Chondrocyte (in vitro differentiated cells): Measurements from ENCODE around the gene GIPC2. TPM values are rescaled to one million over a fixed set of nuclear protein-coding genes. Genes with fewer than 3 reads are reported as not detected.
"Not testable (repeated sequence)": the region's sequence is repeated elsewhere in the genome, so short reads cannot be mapped to it uniquely, and the experiment has no call there.

Experiments used
- DNase-seq: peaks from one replicate; pipeline ENCODE4 v3.0.0; 2021; ENCODE audit warnings: mixed read lengths, low spot score
- H3K27ac Mint-ChIP-seq: one replicate; pipeline ENCODE4 v1.8.0; 2021; ENCODE audit warnings: mild to moderate bottlenecking, moderate library complexity, mixed read lengths; ENCODE audit not compliant: unreplicated experiment
- H3K27me3 Mint-ChIP-seq: 2 replicates; pipeline ENCODE4 v1.8.0; 2021; ENCODE audit warnings: low read depth, mixed read lengths
- H3K36me3 Mint-ChIP-seq: 2 replicates; pipeline ENCODE4 v1.8.0; 2021; ENCODE audit warnings: low read depth, mixed read lengths
- H3K4me1 Mint-ChIP-seq: 2 replicates; pipeline ENCODE4 v1.8.0; 2021; ENCODE audit warnings: low read depth, mild to moderate bottlenecking, mixed read lengths
- H3K4me3 Mint-ChIP-seq: one replicate; pipeline ENCODE4 v1.8.0; 2021; ENCODE audit warnings: mild to moderate bottlenecking, moderate library complexity, mixed read lengths; ENCODE audit not compliant: unreplicated experiment
- H3K9me3 Mint-ChIP-seq: 2 replicates; pipeline ENCODE4 v1.8.0; 2021; ENCODE audit warnings: low read depth, mixed read lengths
- long read RNA-seq: library from polyadenylated mRNA; stranded (forward); transcript quantifications from one replicate; pipeline ENCODE4 v2.0.0, GENCODE V29; 2021
- total RNA-seq: library from RNA; stranded (reverse); gene quantifications from 3 replicates; pipeline ENCODE4 v1.2.1, GENCODE V29; 2021
- TF ChIP-seq, protein P1 (sequence below): fragments of 200-600 bp; sonication (generic); IDR thresholded peaks from 2 replicates; pipeline ENCODE4 v1.5.0; 2021; ENCODE audit warnings: antibody characterized with exemption, mild to moderate bottlenecking, moderate library complexity

GIPC2 gene
- 0.10 to 0.15 TPM (median 0.10 TPM) in 3 replicates for total RNA-seq
- long read RNA-seq, partial matches to known transcripts: 0 of 5 reads
- long read RNA-seq, other reads (novel, unspliced or antisense): 5 of 5 reads

DNA sequence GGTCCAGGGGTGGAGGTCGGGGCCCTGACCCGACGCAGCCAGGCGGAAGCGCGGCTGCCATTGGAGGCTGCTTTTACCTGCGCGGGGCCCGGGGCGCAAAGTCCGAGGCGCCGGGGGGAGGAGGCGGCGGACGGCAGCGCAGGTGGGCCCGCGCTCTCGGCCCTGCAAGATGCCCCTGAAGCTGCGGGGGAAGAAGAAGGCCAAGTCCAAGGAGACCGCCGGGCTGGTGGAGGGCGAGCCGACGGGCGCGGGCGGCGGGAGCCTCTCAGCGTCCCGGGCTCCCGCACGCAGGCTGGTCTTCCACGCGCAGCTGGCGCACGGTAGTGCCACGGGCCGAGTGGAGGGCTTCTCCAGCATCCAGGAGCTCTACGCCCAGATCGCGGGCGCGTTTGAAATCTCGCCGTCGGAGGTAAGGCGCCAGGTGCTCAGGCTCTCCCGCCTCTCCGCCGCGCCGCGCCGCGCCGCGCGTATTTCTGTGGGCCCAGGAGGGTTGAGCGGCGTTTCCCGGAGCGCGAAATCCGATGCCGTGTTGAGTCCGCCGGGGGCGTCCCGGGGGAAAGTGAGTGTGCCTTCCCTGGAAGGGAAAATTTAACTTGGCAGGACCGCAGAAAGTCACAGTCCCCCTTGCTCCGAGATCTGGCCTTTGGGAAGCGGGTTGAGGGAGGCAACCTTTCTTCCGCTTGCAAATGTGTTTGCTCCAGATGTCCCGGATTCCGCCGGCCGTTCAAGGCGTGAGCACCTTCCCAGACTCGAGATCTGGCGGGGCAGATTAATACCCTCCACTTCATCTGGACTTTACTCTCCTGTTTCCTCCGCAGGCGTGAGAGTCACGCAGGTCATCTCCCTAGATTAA lies at the start of gene GIPC2:
Gene GIPC2, plus strand, starts transcription at position 41 of the 853 bp plus-strand sequence. Its CDS starts 129 bp downstream, at position 170.
- TF ChIP-seq, protein P1, sequence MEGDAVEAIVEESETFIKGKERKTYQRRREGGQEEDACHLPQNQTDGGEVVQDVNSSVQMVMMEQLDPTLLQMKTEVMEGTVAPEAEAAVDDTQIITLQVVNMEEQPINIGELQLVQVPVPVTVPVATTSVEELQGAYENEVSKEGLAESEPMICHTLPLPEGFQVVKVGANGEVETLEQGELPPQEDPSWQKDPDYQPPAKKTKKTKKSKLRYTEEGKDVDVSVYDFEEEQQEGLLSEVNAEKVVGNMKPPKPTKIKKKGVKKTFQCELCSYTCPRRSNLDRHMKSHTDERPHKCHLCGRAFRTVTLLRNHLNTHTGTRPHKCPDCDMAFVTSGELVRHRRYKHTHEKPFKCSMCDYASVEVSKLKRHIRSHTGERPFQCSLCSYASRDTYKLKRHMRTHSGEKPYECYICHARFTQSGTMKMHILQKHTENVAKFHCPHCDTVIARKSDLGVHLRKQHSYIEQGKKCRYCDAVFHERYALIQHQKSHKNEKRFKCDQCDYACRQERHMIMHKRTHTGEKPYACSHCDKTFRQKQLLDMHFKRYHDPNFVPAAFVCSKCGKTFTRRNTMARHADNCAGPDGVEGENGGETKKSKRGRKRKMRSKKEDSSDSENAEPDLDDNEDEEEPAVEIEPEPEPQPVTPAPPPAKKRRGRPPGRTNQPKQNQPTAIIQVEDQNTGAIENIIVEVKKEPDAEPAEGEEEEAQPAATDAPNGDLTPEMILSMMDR: no peak
- DNase-seq: no peak
- H3K27me3 Mint-ChIP-seq: peaks cover 13% of the 10 kb centered on the region
- H3K9me3 Mint-ChIP-seq: no peaks in the 10 kb centered on the region
- peak within 1 kb of the TSS; percentile 81 for H3K4me3 Mint-ChIP-seq
- H3K36me3 Mint-ChIP-seq: no peaks in the 10 kb centered on the region
- peaks cover 7% of the 10 kb centered on the region for H3K4me1 Mint-ChIP-seq
- H3K27ac Mint-ChIP-seq: no peak within 1 kb of the TSS

- H3K9me3 Mint-ChIP-seq: no peaks in the 10 kb centered on the region
- H3K4me3 Mint-ChIP-seq: no peak overlapping the region
- H3K27ac Mint-ChIP-seq: no peak overlapping the region
- DNase-seq: no peak
- H3K4me1 Mint-ChIP-seq: no peaks in the 10 kb centered on the region
- H3K27me3 Mint-ChIP-seq: no peaks in the 10 kb centered on the region
- peaks cover 8% of the 10 kb centered on the region for H3K36me3 Mint-ChIP-seq
- TF ChIP-seq, protein P1: no peak
Measured at GRCh38 chr1:77996734-77997133, 49.0 kb upstream of the GIPC2 start.

DNA sequence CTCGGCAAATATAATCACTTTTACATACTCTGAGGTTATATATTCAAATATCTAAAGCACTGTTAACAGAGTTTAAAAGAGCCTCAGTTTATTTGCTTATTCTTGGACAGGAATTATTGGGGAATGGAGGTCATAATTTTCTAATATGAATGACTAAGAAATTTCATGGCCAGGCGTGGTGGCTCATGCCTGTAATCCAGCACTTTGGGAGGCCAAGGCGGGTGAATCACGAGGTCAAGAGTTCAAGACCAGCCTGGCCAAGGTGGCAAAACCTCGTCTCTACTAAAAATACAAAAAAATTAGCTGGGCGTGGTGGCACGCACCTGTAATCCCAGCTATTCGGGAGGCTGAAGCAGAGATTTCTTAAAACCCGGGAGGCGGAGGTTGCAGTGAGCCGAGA lies 45.2 kb upstream of the GIPC2 start:
- H3K27me3 Mint-ChIP-seq, H3K27ac Mint-ChIP-seq, H3K9me3 Mint-ChIP-seq, H3K36me3 Mint-ChIP-seq, H3K4me3 Mint-ChIP-seq, DNase-seq: not testable (repeated sequence)
- peaks cover 18% of the 10 kb centered on the region for H3K4me1 Mint-ChIP-seq

DNA sequence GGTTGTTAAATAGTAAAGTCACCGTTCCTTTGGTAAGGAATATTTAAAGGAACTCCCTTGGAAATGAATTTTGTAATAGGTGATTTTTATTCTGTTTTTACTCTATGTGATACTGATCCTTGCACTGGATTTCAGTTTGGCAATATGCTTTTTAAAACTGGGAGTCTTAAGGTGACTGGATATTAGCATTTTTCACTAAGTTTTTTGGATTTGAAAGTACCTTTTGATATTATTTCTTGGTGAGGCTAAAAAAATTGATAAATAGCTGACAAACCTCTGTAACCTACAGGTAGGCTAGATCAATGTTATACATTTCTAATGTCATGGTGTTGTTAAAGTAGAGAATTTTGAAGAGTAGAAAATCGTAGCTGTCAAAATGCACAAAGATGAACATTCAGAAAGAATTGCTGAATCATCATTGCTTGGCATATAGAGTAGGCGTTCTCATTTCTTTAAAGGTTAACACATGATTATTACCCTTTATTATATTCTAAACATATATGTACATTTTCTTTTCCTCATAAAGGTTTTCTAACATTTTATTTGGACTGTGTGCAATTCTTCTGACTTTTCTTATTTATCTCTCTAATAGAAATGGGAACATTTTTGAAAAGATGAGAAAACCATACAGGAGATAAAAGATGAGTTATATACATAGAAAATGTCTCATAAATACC lies 42.6 kb upstream of the GIPC2 start:
- Mint-ChIP-seq H3K36me3 (no peaks in the 10 kb centered on the region), H3K27me3 (no peaks in the 10 kb centered on the region), H3K9me3 (no peaks in the 10 kb centered on the region), H3K4me3 (peak overlapping the region; percentile 58), H3K27ac (peak overlapping the region; percentile 98), H3K4me1 (peaks cover 27% of the 10 kb centered on the region)
- TF ChIP-seq, protein P1: no peak
- no peak for DNase-seq

- Mint-ChIP-seq H3K4me1 (peaks cover 32% of the 10 kb centered on the region), H3K4me3 (peak overlapping the region; percentile 93), H3K36me3 (no peaks in the 10 kb centered on the region), H3K27me3 (no peaks in the 10 kb centered on the region), H3K9me3 (no peaks in the 10 kb centered on the region), H3K27ac (peak overlapping the region; percentile 98)
- TF ChIP-seq, protein P1: no peak
- no peak for DNase-seq
Measured at GRCh38 chr1:78003882-78004718, 41.7 kb upstream of the GIPC2 start.
